AG08395 (cell line): ENCODE measurements around the gene FNDC3B.
"Not testable (repeated sequence)": the region's sequence is repeated elsewhere in the genome, so short reads cannot be mapped to it uniquely, and the experiment has no call there.

Experiments used
- DNase-seq: peaks from one replicate; pipeline ENCODE4 v3.0.0; 2012; ENCODE audit warnings: mixed read lengths, low spot score

The FNDC3B gene

DNA sequence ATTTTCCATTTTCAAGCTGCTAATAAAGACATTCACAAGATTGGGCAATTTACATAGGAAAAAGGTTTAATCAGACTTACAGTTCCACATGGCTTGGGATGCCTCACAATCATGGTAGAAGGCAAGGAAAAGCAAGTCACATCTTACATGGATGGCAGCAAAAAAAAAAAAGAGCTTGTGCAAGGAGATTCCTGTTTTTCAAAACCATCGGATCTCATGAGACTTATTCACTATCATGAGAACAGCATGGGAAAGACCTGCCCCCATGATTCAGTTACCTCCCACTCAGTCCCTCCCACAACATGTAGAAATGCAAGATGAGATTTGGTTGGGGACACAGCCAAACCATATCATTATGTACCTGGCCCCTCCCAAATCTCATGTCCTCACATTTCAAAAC, 202.0 kb downstream of the FNDC3B start:
- no peak for DNase-seq

GRCh38 chr3:172242471-172242870, 203.1 kb downstream of the FNDC3B start:
- DNase-seq, result not testable (repeated sequence)

GRCh38 chr3:172243376-172243775, 204.0 kb downstream of the FNDC3B start:
- not testable (repeated sequence) for DNase-seq

- DNase-seq, result peak; percentile 24
Measured at GRCh38 chr3:172244011-172244410, 204.6 kb downstream of the FNDC3B start.

GRCh38 chr3:172245241-172245640, 205.9 kb downstream of the FNDC3B start:
- no peak for DNase-seq

DNA sequence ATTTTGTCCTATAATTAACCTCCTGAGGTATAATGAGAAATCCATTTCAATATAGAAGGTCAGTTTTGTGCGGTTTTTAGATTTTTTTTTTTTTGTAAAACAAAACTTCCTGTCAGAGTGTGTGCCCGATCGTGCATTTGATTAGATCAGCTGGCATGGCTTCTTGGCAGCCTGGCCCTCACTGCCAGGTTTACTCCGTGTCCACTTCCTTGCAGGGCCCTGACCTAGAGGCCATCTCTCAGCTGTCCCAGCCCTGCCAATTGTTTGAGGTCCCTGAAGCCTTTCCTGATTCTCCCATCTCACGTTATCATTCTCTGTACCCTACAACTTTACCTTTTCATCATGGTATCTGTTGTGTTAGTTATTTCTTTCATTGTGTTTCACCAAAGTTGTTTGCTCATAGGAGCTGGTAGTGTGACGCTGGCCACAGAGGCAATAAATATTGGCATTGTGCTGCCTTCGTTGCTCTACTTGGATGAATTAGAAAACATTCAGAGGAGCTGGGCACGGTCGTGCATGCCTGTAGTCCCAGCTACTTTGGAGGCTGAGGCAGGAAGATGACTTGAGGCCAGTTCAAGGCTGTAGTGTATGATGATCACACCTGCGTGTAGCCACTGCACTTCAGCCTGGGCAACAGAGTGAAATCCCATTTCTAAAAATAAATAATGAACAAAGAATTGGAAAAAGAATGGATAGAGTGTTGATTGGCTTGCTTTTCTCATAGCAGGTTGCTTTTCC, 206.9 kb downstream of the FNDC3B start:
- DNase-seq, result no peak

- DNase-seq, result no peak
Measured at GRCh38 chr3:172247525-172248274, 208.3 kb downstream of the FNDC3B start.

DNA sequence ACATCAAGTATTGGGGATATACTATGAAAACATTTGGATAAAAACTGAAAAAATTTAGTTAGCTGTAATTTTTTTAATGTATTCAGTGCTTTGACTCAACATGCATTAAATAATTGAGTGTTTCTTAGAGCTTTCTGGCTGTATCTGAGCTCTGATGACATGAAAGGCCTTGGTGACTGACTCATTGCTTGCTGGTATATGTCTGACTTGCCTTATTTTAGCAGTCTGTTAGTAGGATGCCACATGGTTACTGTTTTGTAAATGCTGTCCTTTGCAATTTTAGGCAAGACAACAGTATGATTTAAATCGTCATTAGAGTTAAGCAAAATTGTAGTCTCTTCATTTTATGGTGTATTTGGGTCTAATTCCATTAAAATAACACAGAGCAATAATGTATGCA, 209.7 kb downstream of the FNDC3B start:
- peak; percentile 50 for DNase-seq

DNA sequence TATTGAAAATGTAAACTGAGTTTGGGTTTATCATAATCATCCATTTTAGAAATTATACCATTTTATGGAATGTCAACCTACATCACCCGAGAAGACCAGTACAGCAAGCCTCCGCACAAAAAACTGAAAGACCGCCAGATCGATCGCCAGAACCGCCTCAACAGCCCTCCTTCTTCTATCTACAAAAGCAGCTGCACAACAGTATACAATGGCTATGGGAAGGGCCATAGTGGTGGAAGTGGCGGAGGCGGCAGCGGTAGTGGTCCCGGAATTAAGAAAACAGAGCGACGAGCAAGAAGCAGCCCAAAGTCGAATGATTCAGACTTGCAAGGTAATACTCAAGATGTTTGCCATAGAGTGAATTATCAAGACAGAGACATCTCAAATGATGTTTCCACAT, 211.8 kb downstream of the FNDC3B start:
- no peak for DNase-seq

GRCh38 chr3:172253200-172253599, 213.8 kb downstream of the FNDC3B start:
- no peak for DNase-seq

GRCh38 chr3:172254542-172254941, 215.2 kb downstream of the FNDC3B start:
- no peak for DNase-seq

DNA sequence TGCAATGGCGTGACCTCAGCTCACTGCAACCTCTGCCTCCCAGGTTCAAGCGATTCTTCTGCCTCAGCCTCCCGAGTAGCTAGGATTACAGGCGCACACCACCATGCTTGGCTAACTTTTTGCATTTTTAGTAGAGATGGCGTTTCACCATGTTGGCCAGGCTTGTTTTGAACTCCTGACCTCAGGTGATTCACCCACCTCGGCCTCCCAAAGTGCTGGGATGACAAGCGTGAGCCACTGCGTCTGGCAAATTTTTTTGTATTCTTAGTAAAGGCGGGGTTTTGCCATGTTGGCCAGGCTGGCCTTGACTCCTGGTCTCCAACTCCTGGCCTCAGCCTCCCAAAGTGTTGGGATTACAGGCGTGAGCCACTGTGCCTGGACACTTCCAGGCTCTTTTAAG, 215.9 kb downstream of the FNDC3B start:
- DNase-seq, result not testable (repeated sequence)

- peak; percentile 56 for DNase-seq
Measured at GRCh38 chr3:172256101-172256734, 216.8 kb downstream of the FNDC3B start.

DNA sequence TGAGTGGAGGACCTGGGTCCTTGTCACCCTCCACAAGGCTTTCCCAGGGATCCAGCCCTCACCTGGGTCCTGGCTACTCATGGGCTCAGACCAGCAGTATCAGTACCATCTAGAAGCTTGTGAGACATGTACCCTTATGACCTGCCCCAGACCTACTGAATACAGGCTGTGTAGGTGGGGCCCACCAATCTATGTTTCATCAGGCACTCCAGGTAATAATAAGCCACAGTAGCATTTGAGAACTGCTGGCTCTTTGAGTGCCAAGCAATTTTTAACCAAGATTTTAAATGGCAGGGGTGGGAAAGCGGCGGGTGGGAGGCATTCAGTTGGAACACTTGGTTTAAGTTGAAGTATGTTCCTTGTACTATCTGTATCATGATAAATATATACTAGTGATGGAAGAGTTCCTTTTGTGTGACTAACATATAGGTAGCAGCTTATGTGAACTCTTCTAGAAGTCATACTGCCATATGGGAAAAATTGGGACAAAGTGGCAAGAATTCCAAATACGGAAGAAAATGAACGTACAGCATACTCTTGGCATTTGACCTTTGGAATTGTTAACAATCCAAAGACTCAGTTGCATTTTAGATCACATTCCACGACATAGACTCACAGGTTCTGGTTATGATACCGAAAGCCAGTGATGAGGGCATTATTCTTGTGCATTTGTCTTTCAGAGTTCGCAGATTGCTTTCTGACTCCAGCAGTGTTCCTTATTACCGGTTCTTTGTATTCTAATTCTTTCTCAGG, 218.4 kb downstream of the FNDC3B start:
- DNase-seq, result no peak

DNA sequence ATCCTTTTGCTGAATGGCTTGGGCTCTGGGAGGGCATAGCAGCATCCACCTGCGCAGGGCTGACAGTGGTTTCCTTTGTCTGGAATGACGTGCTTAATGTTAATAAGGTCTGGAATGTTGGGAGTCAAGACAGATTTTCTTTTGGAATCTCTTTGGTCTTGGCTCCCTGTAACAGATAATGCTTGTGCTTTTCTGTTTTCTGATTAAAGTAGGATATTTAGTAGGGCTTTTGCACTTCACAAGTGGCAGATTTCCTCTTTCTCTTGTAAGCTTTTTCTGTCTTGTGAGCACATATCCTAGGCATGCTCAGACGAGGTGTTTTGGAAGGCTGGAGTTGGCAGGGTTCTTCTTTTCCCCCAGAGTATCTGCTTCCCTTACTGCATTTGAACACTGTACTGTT, 219.2 kb downstream of the FNDC3B start:
- DNase-seq, result no peak

GRCh38 chr3:172259111-172259541, 219.7 kb downstream of the FNDC3B start:
- peak; percentile 19 for DNase-seq

DNA sequence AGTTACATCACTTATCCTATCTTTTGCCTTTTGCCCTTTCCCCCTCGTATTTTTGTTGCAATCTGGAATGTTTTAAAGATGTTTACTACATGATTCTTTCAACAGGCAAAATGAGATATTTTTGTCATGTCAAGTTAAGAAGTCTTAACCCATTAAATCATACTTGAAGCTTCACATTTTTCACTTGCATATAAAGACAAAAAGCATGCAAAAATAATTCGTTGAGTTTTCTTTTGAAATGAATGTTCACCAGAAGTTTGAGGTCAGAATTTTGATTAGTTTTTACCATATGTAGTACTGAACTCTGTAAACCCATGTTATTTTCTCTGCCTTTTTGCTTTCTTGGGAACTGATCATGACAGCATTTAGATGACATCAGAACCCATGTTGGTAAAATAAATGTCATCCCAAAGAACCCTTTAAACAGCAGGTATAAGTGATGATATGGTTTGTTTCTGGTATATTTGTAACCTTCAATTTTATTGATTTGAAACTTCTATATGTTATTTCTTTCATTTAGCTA, 220.4 kb downstream of the FNDC3B start:
- DNase-seq, result no peak

DNA sequence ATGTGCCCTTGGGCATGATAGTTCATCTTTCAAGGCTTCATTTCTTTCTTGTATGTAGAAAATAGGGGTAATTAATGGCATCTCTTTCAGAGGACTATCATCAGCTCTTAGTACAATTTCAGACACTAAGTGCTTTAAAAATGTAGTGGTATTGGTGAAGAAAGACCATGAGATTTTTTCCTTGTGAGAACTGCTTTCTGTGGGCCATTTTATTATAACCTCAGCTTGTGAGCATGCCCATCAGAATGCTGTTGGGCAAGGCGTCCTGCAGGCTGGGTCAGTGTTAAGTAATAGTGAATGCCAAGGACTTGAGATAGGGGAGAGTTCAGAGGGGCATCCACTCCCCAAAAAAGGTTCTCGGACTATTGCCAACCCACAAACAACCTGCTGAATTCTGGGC, 221.0 kb downstream of the FNDC3B start:
- peak; percentile 28 for DNase-seq

DNA sequence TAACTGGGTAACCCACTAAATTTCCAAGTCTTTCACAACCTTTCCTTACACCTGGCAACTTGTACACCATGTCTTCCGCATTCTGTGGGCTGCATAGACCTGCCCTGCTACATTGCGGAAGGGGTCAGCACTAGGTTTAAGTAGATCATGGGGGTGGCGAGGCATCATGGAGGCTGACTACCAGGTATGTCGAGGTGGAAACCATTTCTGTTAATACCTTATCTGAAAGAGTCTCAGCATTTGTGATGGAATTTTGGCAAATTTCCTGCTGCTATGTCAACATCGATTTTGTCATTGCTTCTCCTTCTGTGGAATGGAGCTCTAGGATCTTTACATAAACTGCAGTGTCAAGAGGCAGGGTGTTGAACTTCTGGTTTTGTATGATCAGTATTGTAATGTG, 221.7 kb downstream of the FNDC3B start:
- DNase-seq, result no peak

GRCh38 chr3:172262991-172263608, 223.7 kb downstream of the FNDC3B start:
- no peak for DNase-seq

GRCh38 chr3:172263781-172264486, 224.6 kb downstream of the FNDC3B start:
- DNase-seq, result no peak
